Measurements from ENCODE around the gene FAIM. TPM values are rescaled to one million over a fixed set of nuclear protein-coding genes. Genes with fewer than 3 reads are reported as not detected.

Gene FAIM
- total RNA-seq, 1 donor: 14.7 TPM

DNA sequence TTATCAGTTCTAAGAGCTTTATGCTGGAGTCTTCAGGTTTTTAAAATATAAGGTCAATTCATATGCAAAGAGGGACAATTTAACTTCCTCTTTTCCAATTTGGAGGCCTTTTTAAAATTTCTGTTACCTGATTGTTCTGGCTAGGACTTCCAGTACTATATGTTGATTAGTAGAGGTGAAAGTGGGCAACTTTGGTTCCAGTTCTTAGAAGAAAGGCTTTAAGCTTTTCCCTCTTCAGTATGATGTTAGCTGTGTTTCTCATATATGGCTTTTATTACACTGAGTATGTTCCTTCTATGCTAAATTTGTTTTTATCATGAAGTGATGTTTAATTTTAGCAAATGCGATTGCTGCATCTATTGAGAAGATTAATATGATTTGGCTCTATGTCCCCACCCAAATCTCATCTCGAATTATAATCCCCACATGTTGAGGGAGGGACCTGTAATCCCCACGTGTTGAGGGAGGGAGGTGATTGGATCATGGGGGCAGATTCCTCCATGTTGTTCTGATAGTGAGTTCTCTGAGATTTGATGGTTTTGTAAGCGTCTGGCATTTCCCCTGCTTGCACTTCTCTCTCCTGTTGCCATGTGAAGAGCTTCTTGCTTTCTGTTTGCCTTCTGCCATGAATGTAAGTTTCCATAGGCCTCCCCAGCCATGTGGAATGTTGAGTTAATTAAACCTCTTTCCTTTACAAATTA is 33.8 kb downstream of the FAIM start:
- DNase-seq (ENCODE audit: low read depth): no peak
- H3K4me3 ChIP-seq (ENCODE audit: low read depth, low read length): no peak overlapping the region
- TF ChIP-seq, protein P1, sequence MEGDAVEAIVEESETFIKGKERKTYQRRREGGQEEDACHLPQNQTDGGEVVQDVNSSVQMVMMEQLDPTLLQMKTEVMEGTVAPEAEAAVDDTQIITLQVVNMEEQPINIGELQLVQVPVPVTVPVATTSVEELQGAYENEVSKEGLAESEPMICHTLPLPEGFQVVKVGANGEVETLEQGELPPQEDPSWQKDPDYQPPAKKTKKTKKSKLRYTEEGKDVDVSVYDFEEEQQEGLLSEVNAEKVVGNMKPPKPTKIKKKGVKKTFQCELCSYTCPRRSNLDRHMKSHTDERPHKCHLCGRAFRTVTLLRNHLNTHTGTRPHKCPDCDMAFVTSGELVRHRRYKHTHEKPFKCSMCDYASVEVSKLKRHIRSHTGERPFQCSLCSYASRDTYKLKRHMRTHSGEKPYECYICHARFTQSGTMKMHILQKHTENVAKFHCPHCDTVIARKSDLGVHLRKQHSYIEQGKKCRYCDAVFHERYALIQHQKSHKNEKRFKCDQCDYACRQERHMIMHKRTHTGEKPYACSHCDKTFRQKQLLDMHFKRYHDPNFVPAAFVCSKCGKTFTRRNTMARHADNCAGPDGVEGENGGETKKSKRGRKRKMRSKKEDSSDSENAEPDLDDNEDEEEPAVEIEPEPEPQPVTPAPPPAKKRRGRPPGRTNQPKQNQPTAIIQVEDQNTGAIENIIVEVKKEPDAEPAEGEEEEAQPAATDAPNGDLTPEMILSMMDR (IDR thresholded peaks at IDR 0.05; ENCODE audit: insufficient read depth, low read depth, low read length): no peak

- TF ChIP-seq, protein P1 (IDR thresholded peaks at IDR 0.05; ENCODE audit: insufficient read depth, low read depth, low read length): no peak
- no peak overlapping the region for H3K4me3 ChIP-seq (ENCODE audit: low read depth, low read length)
- no peak for DNase-seq (ENCODE audit: low read depth)
These were observed 34.3 kb downstream of the FAIM start for GRCh38 chr3:138642927-138643253.

GRCh38 chr3:138646008-138646407 is 37.4 kb downstream of the FAIM start:
- H3K4me3 ChIP-seq (ENCODE audit: low read depth, low read length): no peak overlapping the region
- TF ChIP-seq, protein P1 (IDR thresholded peaks at IDR 0.05; ENCODE audit: insufficient read depth, low read depth, low read length): no peak
- DNase-seq (ENCODE audit: low read depth): no peak

GRCh38 chr3:138646513-138646912 is 37.9 kb downstream of the FAIM start:
- TF ChIP-seq, protein P1 (IDR thresholded peaks at IDR 0.05; ENCODE audit: insufficient read depth, low read depth, low read length): no peak
- DNase-seq (ENCODE audit: low read depth): no peak
- H3K4me3 ChIP-seq (ENCODE audit: low read depth, low read length): no peak overlapping the region

- no peak for DNase-seq (ENCODE audit: low read depth)
These were observed 40.6 kb downstream of the FAIM start for GRCh38 chr3:138649134-138649533.

DNA sequence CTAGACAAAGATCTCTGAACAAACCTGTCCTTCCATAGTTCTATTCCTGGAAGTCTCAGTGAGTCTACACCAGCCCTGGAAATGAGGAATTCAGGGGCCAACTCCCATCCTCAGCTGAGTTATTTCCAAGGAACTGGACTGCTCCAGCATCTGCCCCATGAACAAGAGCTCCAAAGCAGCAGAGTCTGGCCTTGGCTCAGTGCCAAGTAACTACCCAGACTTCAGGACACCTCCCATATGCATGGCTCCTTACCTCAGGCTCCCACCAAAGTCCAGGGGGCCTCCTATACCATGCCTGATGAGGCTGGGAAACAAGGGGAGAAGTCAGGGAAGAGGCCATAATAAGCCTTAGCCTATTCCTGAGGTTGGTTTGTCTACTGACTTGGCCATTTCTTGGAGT is 45.0 kb downstream of the FAIM start:
- TF ChIP-seq, protein P1 (IDR thresholded peaks at IDR 0.05; ENCODE audit: insufficient read depth, low read depth, low read length): no peak
- H3K4me3 ChIP-seq (ENCODE audit: low read depth, low read length): no peak overlapping the region
- DNase-seq (ENCODE audit: low read depth): no peak

More at GRCh38 chr3:138649134-138649533, 40.6 kb downstream of the FAIM start:
- no peak overlapping the region for H3K4me3 ChIP-seq (ENCODE audit: low read depth, low read length)
- TF ChIP-seq, protein P1 (IDR thresholded peaks at IDR 0.05; ENCODE audit: insufficient read depth, low read depth, low read length): no peak

GRCh38 chr3:138657508-138657907 is 48.9 kb downstream of the FAIM start:
- H3K4me3 ChIP-seq (ENCODE audit: low read depth, low read length): no peak overlapping the region
- TF ChIP-seq, protein P1 (IDR thresholded peaks at IDR 0.05; ENCODE audit: insufficient read depth, low read depth, low read length): no peak
- no peak for DNase-seq (ENCODE audit: low read depth)
